Adipocyte (in vitro differentiated cells): ENCODE data around the gene USPL1.

ENCODE experiments used
- DNase-seq: peaks from one replicate; pipeline ENCODE4 v3.0.0-alpha.2; 2015; ENCODE audit warnings: low read depth
- H3K27me3 ChIP-seq: replicated peaks from 2 replicates; pipeline ENCODE4 v1.7.0; 2013; ENCODE audit warnings: mild to moderate bottlenecking, low read length, moderate library complexity; ENCODE audit not compliant: control insufficient read depth, insufficient read depth
- H3K36me3 ChIP-seq: 2 replicates; pipeline ENCODE4 v1.7.0; 2013; ENCODE audit warnings: low read length, mild to moderate bottlenecking, moderate library complexity; ENCODE audit not compliant: control insufficient read depth, insufficient read depth, severe bottlenecking
- H3K4me1 ChIP-seq: 2 replicates; pipeline ENCODE4 v1.7.0; 2013; ENCODE audit warnings: mild to moderate bottlenecking, low read length, moderate library complexity; ENCODE audit not compliant: control insufficient read depth, insufficient read depth
- H3K4me3 ChIP-seq: 2 replicates; pipeline ENCODE4 v1.7.0; 2013; ENCODE audit warnings: mild to moderate bottlenecking, low read length, moderate library complexity
- H3K9ac ChIP-seq: 2 replicates; pipeline ENCODE4 v1.7.0; 2013; ENCODE audit warnings: mild to moderate bottlenecking, low read length, moderate library complexity
- H3K9me3 ChIP-seq: 2 replicates; pipeline ENCODE4 v1.7.0; 2013; ENCODE audit warnings: mild to moderate bottlenecking, low read length, moderate library complexity; ENCODE audit not compliant: control insufficient read depth

The USPL1 gene

DNA sequence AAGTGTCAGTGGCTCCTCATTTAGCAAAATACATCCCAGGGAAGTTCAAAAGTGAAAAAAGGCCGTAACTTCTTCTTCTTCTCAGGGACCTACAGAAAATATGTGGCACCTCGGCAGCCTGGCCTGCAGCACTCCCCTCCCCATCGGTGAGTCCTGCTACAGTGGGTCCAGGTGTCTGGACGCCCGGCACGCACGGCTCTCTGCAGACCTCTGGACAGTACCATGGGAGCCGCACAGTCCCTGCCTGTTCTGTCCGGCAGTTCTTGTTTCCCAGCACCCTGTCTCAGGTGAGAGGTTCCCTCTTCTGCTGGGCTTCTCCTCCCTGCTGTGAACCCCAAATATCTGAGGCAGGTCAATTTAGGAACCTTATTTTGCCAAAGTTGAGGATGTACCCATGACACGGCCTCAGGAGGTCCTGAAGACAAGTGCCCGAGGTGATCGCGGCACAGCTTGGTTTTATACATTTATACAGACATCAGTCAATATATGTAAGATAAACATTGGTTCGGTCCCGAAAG lies 80.8 kb downstream of the USPL1 start:
- no peaks in the 10 kb centered on the region for H3K36me3 ChIP-seq
- H3K4me3 ChIP-seq = no peak overlapping the region
- H3K4me1 ChIP-seq = peaks cover 25% of the 10 kb centered on the region
- H3K9me3 ChIP-seq = no peaks in the 10 kb centered on the region
- DNase-seq = no peak
- no peak overlapping the region for H3K9ac ChIP-seq
- H3K27me3 ChIP-seq = peaks cover 4% of the 10 kb centered on the region

DNA sequence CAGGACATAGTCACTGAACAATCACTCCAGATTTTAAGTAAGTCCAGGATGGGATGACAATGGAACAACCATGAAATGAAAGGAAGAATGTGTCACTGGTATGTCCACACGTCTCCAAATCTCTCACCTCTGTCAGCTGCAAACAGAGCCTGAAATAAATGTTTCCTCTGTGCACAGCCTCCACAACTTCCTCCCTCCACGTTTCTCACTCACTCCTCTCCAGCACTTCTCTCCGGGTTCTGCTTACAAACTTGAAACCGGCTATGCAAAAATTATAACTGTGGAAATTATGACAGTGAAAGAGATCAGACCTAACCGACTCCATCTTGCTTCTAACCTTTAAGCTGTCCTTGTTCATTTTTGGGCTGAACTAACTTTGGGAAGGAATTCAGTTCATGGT lies 82.6 kb downstream of the USPL1 start:
- H3K36me3 ChIP-seq = no peaks in the 10 kb centered on the region
- no peak for DNase-seq
- peaks cover 28% of the 10 kb centered on the region for H3K4me1 ChIP-seq
- no peaks in the 10 kb centered on the region for H3K9me3 ChIP-seq
- peaks cover 4% of the 10 kb centered on the region for H3K27me3 ChIP-seq
- no peak overlapping the region for H3K4me3 ChIP-seq
- no peak overlapping the region for H3K9ac ChIP-seq

DNA sequence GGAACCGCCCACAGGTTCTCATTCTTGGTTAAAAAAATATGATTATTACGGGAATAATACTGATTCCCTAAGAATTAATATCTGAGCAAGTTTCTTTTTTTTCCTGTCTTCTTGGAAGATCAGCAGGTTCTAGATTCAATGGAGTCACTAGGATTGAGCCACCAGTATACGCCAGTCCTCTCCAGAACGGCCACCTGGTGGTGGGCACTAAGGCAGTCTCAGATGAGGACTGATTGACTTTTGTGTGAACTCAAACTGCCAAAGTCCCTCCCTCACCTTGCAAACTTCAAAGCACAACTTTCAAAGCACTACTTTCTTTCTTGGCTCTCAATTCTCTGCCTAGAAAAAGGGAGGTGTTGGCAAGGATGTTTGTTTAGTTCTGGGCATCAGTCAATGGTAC lies 84.3 kb downstream of the USPL1 start:
- Histone ChIP-seq H3K9me3 (no peaks in the 10 kb centered on the region), H3K36me3 (no peaks in the 10 kb centered on the region), H3K27me3 (peaks cover 4% of the 10 kb centered on the region), H3K4me1 (peaks cover 18% of the 10 kb centered on the region), H3K9ac (no peak overlapping the region), H3K4me3 (no peak overlapping the region)
- DNase-seq = no peak

DNA sequence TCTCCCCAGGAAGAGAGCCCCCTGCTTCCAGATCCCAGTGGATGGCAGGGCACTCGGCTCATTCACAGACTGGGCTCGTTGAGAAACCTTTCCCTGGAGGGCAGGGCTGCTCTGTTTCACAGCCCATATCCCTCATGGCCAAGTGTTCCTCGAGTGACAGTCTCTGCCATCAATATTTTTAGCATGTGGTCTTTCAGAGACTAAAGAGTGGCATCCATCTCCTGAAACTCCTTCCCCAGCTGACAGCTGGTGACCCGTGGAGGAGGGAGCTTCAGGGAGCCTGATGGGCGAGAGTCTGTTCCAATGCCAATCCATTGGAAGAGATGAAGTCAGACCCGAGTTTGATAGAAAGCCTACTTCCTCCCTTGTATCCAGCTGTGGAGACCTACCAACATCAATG lies 86.9 kb downstream of the USPL1 start:
- DNase-seq = no peak

DNA sequence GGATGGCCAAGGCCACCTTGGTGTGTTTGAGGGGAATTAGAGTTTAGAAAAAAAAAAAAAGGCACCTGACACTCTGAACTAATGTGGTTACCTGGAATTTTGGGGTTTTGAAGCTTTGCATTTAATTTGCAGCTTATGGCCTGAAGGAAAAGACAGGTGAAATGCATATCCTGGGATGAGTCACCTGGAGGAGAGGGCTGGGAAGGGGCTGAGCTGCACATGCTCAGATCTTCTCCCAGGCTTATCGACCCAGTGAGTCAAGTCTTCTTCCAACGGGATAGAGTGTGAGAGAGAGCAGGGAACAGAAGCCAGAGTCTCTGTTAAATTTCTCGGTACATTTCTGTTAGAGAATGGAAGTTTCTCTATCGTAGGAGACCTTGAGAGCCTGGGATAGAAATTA lies 88.0 kb downstream of the USPL1 start:
- no peak for DNase-seq

More for the DNA sequence above, 86.9 kb downstream of the USPL1 start:
- H3K9me3 ChIP-seq = no peaks in the 10 kb centered on the region
- peaks cover 3% of the 10 kb centered on the region for H3K4me1 ChIP-seq
- peaks cover 4% of the 10 kb centered on the region for H3K27me3 ChIP-seq
- no peaks in the 10 kb centered on the region for H3K36me3 ChIP-seq
- no peak overlapping the region for H3K9ac ChIP-seq
- H3K4me3 ChIP-seq = no peak overlapping the region

DNA sequence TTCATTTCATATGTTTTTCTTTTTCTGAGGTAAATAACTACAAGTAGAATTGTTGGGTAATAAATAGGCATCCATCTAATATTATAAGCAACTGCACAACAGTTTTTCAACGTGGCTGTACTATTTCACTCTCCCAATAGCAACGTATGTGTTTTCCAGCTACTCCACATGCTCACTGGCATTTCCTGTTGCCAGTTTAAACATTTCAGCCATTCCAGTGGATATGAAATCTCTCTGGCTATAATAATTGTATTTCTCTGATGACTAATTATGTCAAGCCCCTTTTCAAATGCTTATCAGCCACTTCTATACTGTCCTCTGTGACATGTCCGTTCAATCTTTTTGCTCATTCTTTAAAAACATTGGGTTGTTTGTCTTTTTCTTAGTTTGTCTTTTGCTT lies 90.8 kb downstream of the USPL1 start:
- H3K27me3 ChIP-seq = no peaks in the 10 kb centered on the region
- H3K4me3 ChIP-seq = no peak overlapping the region
- no peak overlapping the region for H3K9ac ChIP-seq
- H3K4me1 ChIP-seq = peaks cover 7% of the 10 kb centered on the region
- DNase-seq = peak; percentile 64
- no peaks in the 10 kb centered on the region for H3K36me3 ChIP-seq
- no peaks in the 10 kb centered on the region for H3K9me3 ChIP-seq

More for the DNA sequence above, 88.0 kb downstream of the USPL1 start:
- H3K4me1 ChIP-seq = peaks cover 3% of the 10 kb centered on the region
- H3K36me3 ChIP-seq = no peaks in the 10 kb centered on the region
- H3K9ac ChIP-seq = no peak overlapping the region
- no peaks in the 10 kb centered on the region for H3K9me3 ChIP-seq
- peaks cover 4% of the 10 kb centered on the region for H3K27me3 ChIP-seq
- no peak overlapping the region for H3K4me3 ChIP-seq
